WTC11 (cell line): ENCODE measurements around the gene NRXN3. TPM values are rescaled to one million over a fixed set of nuclear protein-coding genes. Genes with fewer than 3 reads are reported as not detected.

Experiments used
- ATAC-seq: fragments of 200-7000 bp; cut with Tn5 transposase; 2 replicates; pipeline ENCODE4 v1.10.0; 2021; ENCODE audit warnings: mild to moderate bottlenecking, moderate library complexity
- CTCF ChIA-PET: fragments of 300-600 bp; sonication (Branson Sonifier 250); formaldehyde crosslinking; loops from one replicate; lab custom pipeline; 2021; ENCODE audit warnings: antibody characterized with exemption; lab: Charles Lee
- POLR2A ChIA-PET: fragments of 350-600 bp; sonication (Branson Sonifier 250); formaldehyde crosslinking; loops from one replicate; lab custom pipeline; 2021; ENCODE audit warnings: antibody characterized with exemption; lab: Charles Lee
- DNase-seq: peaks from one replicate; pipeline ENCODE4 v3.0.0; 2021; ENCODE audit warnings: low spot score
- H3K27ac Mint-ChIP-seq: 2 replicates; pipeline ENCODE4 v1.8.0; 2021; ENCODE audit warnings: mixed read lengths
- H3K27me3 Mint-ChIP-seq: 2 replicates; pipeline ENCODE4 v1.8.0; 2021; ENCODE audit warnings: low read depth, mild to moderate bottlenecking, moderate library complexity, mixed read lengths
- H3K36me3 Mint-ChIP-seq: 2 replicates; pipeline ENCODE4 v1.8.0; 2021; ENCODE audit warnings: mixed read lengths
- H3K4me1 Mint-ChIP-seq: 2 replicates; pipeline ENCODE4 v1.8.0; 2022; ENCODE audit warnings: mixed read lengths
- H3K4me3 Mint-ChIP-seq: 2 replicates; pipeline ENCODE4 v1.8.0; 2021; ENCODE audit warnings: mild to moderate bottlenecking, moderate library complexity, mixed read lengths
- H3K9me3 Mint-ChIP-seq: 2 replicates; pipeline ENCODE4 v1.8.0; 2021; ENCODE audit warnings: mixed read lengths
- ATF2 ChIP-seq: sonication (generic); formaldehyde crosslinking; IDR thresholded peaks from 2 replicates; pipeline ENCODE4 v1.8.1; 2022; ENCODE audit warnings: low read depth, missing genetic modification reagents, borderline replicate concordance
- ELF4 ChIP-seq: sonication (generic); formaldehyde crosslinking; IDR thresholded peaks from 2 replicates; pipeline ENCODE4 v1.8.1; 2022; ENCODE audit warnings: low read depth, mild to moderate bottlenecking, moderate library complexity, missing genetic modification reagents
- IRF1 ChIP-seq: sonication (generic); formaldehyde crosslinking; IDR thresholded peaks from 2 replicates; pipeline ENCODE4 v1.8.0; 2023; ENCODE audit warnings: missing genetic modification reagents
- NFE2L1 ChIP-seq: sonication (generic); formaldehyde crosslinking; IDR thresholded peaks from 2 replicates; pipeline ENCODE4 v1.8.1; 2023; ENCODE audit warnings: missing genetic modification reagents
- OVOL2 ChIP-seq: fragments of 250-450 bp; sonication (Bioruptor Pico); IDR thresholded peaks from 2 replicates; pipeline ENCODE4 v1.9.0; 2021; ENCODE audit warnings: mild to moderate bottlenecking, borderline replicate concordance
- ZNF416 ChIP-seq: fragments of 250-450 bp; sonication (Bioruptor Pico); IDR thresholded peaks from 2 replicates; pipeline ENCODE4 v1.9.0; 2021; ENCODE audit warnings: mild to moderate bottlenecking, inconsistent platforms
- ZNF671 ChIP-seq: fragments of 250-450 bp; sonication (Bioruptor Pico); IDR thresholded peaks from 2 replicates; pipeline ENCODE4 v1.8.0; 2021; ENCODE audit warnings: mild to moderate bottlenecking
- total RNA-seq: library from RNA; stranded (reverse); gene quantifications from 3 replicates; pipeline ENCODE4 v1.2.3, GENCODE V29; 2021
- TF ChIP-seq, protein P1 (sequence below): fragments of 250-450 bp; sonication (Bioruptor Pico); IDR thresholded peaks from 2 replicates; pipeline ENCODE4 v1.9.0; 2021; ENCODE audit warnings: mild to moderate bottlenecking, borderline replicate concordance
- TF ChIP-seq, protein P2 (sequence below): fragments of 250-450 bp; sonication (Bioruptor Pico); conservative IDR thresholded peaks from 2 replicates; pipeline ENCODE4 v1.9.0; 2021; ENCODE audit warnings: mild to moderate bottlenecking
- TF ChIP-seq, protein P3 (sequence below): sonication (generic); formaldehyde crosslinking; IDR thresholded peaks from 2 replicates; pipeline ENCODE4 v1.8.1; 2023; ENCODE audit warnings: mild to moderate bottlenecking, moderate library complexity, missing genetic modification reagents
- TF ChIP-seq, protein P4 (sequence below): sonication (generic); formaldehyde crosslinking; IDR thresholded peaks from 2 replicates; pipeline ENCODE4 v1.8.1; 2022; ENCODE audit warnings: low read depth, mild to moderate bottlenecking, moderate library complexity, missing genetic modification reagents, borderline replicate concordance

Gene NRXN3
- total RNA-seq, 1 experiment from 2014 or later = 3.0 TPM

DNA sequence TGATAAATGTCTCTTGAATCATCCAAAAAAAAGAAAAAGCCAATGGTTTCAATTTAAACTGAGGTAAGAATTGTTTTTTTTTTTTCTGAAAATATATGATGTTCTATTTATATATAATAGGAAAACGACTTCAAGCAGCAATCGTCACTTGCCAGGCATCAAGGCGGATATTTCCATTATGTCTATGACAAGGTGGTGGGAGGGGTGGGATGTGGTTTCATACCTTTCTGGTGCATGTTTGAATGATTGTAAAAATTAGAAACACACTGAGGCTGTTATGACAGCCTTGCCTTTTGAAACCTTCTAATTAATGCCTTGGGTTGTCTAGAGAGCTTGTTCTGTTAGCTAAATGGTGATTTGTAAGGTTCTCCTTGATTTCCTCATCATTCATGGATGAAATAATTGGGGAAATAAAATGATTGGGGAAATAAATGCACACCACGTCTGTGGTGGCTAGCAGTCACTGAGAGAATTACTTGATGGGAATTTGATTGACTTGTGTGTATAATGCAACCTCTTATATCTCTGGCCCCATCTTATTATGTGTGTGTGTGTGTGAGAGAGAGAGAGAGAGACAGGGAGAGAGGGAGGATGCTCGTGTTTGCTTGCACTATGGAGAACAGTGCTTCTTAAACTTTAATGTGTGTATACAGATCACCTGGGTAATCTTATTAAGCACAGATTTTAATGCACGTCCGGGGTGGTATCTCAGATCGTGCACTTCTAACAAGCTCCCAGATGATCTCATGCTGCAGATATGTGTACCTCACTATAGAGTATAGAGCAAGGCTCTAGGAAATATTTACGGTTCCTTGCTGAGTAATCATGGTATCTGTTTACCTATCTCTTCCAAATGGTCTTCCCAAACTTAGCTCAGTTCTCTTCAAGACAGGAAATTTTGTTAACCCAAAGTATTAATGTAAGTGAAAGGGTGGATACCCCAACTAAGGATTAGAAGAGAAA lies 1538.5 kb downstream of the NRXN3 start (continued):
- TF ChIP-seq, protein P1, sequence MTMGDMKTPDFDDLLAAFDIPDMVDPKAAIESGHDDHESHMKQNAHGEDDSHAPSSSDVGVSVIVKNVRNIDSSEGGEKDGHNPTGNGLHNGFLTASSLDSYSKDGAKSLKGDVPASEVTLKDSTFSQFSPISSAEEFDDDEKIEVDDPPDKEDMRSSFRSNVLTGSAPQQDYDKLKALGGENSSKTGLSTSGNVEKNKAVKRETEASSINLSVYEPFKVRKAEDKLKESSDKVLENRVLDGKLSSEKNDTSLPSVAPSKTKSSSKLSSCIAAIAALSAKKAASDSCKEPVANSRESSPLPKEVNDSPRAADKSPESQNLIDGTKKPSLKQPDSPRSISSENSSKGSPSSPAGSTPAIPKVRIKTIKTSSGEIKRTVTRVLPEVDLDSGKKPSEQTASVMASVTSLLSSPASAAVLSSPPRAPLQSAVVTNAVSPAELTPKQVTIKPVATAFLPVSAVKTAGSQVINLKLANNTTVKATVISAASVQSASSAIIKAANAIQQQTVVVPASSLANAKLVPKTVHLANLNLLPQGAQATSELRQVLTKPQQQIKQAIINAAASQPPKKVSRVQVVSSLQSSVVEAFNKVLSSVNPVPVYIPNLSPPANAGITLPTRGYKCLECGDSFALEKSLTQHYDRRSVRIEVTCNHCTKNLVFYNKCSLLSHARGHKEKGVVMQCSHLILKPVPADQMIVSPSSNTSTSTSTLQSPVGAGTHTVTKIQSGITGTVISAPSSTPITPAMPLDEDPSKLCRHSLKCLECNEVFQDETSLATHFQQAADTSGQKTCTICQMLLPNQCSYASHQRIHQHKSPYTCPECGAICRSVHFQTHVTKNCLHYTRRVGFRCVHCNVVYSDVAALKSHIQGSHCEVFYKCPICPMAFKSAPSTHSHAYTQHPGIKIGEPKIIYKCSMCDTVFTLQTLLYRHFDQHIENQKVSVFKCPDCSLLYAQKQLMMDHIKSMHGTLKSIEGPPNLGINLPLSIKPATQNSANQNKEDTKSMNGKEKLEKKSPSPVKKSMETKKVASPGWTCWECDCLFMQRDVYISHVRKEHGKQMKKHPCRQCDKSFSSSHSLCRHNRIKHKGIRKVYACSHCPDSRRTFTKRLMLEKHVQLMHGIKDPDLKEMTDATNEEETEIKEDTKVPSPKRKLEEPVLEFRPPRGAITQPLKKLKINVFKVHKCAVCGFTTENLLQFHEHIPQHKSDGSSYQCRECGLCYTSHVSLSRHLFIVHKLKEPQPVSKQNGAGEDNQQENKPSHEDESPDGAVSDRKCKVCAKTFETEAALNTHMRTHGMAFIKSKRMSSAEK (CRISPR knock-in tag) = no peak
- TF ChIP-seq ZNF671 (CRISPR knock-in tag) = no peak

GRCh38 chr14:79709573-79709972 lies 1539.4 kb downstream of the NRXN3 start:
- peaks cover 8% of the 10 kb centered on the region; the same call in 1 of the 2 replicates for H3K36me3 Mint-ChIP-seq
- TF ChIP-seq, protein P2, sequence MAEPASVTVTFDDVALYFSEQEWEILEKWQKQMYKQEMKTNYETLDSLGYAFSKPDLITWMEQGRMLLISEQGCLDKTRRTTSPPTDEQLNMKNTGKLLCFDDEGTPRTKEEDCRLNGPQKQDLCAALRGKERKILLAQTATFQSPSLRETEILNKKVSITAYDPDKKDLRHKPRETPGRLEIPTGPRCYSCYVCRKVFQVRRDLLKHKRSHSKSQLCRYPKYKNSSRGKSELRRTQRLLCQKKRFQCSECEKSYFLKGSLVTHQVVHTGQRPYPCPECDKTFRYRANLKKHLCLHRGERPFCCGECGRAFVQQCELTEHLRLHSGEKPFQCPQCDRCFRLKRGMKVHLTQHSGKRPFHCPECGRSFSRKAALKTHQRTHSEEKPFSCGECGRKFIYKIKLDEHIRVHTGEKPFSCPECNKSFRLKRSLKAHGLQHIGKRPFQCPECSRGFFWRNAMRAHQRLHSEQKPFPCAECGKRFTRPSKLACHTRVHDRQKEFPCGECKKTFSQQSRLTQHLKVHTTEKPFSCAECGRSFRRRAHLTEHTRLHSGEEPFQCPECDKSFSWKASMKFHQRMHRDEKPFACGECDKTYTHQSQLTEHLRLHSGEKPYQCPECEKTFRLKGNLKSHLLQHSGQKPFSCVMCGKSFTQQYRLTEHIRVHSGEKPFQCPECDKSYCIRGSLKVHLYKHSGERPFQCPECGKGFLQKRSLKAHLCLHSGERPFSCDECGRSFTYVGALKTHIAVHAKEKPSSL = no peak
- TF ChIP-seq OVOL2 (CRISPR knock-in tag) = no peak
- TF ChIP-seq, protein P3, sequence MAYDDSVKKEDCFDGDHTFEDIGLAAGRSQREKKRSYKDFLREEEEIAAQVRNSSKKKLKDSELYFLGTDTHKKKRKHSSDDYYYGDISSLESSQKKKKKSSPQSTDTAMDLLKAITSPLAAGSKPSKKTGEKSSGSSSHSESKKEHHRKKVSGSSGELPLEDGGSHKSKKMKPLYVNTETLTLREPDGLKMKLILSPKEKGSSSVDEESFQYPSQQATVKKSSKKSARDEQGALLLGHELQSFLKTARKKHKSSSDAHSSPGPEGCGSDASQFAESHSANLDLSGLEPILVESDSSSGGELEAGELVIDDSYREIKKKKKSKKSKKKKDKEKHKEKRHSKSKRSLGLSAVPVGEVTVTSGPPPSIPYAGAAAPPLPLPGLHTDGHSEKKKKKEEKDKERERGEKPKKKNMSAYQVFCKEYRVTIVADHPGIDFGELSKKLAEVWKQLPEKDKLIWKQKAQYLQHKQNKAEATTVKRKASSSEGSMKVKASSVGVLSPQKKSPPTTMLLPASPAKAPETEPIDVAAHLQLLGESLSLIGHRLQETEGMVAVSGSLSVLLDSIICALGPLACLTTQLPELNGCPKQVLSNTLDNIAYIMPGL (CRISPR knock-in tag) = no peak
- TF ChIP-seq, protein P4, sequence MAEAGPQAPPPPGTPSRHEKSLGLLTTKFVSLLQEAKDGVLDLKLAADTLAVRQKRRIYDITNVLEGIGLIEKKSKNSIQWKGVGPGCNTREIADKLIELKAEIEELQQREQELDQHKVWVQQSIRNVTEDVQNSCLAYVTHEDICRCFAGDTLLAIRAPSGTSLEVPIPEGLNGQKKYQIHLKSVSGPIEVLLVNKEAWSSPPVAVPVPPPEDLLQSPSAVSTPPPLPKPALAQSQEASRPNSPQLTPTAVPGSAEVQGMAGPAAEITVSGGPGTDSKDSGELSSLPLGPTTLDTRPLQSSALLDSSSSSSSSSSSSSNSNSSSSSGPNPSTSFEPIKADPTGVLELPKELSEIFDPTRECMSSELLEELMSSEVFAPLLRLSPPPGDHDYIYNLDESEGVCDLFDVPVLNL (CRISPR knock-in tag) = no peak
- TF ChIP-seq ZNF416 (CRISPR knock-in tag) = no peak
- TF ChIP-seq NFE2L1 (CRISPR knock-in tag) = no peak
- no peak for TF ChIP-seq IRF1
- no peak for TF ChIP-seq ATF2 (CRISPR knock-in tag)
- no peak for TF ChIP-seq ELF4
- TF ChIP-seq, all 79 proteins: peak for 0
- Mint-ChIP-seq H3K4me3 (no peak overlapping the region), H3K27ac (no peak overlapping the region), H3K27me3 (no peaks in the 10 kb centered on the region), H3K9me3 (peaks cover 16% of the 10 kb centered on the region), H3K4me1 (no peaks in the 10 kb centered on the region; the same call in 1 of the 2 replicates)
- ChIA-PET CTCF (no interaction called here), POLR2A (no interaction called here)
- DNase-seq (no peak), ATAC-seq (no peak)
